ENCODE data around the gene ANKS1B.

DNA sequence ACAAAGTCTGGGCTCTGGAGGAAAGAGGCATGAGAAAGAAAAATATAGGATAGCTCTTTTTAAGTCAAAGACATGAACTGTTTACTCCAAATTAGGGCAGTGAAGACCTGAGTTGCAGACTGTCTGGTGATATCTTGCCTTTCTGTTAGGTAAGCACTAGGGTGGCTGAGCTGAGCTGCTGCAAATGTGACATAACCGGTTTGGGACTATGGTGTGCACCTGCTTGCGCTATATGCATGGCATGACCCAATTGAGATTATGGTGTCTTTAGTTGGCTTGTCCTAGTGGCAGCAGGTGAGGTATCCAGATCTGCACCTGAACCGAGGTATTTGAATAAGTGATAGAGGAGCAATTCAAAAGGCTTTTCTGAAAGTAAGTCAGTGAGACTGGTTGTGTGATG lies 994.1 kb downstream of the ANKS1B start:
- no peak for TF ChIP-seq GATA2 (IDR thresholded peaks at IDR 0.05; ENCODE audit: low read depth, low read length)
- TF ChIP-seq GATA3 (IDR thresholded peaks at IDR 0.05; ENCODE audit: low read depth, low read length) = no peak

All from SH-SY5Y (cell line).